Gastrocnemius medialis (tissue), 4 donors: ENCODE data around the gene PRKCZ.
A peak's percentile ranks its signal among the peaks of the same experiment; 100 is the strongest.

ENCODE experiments used
- CTCF ChIP-seq, 5 experiments: fragments of 450-650 bp in 3 of 5; fragments of 200-600 bp in 2 of 5; sonication (generic) in 2 of 5; IDR thresholded peaks in 4 of 5; conservative IDR thresholded peaks in 1 of 5; 1 replicate in 4 of 5; 2 replicates in 1 of 5; pipeline ENCODE4 v1.5.1; 2016 to 2019; ENCODE audit warnings: antibody characterized with exemption in 5 of 5, mild to moderate bottlenecking in 3 of 5, moderate library complexity in 3 of 5
- POLR2A ChIP-seq, 2 donors: fragments of 450-650 bp; IDR thresholded peaks; one replicate each; pipeline ENCODE4 v1.6.1; 2017; ENCODE audit warnings: antibody characterized with exemption in 2 of 2, mild to moderate bottlenecking in 2 of 2, moderate library complexity in 2 of 2

GRCh38 chr1:2213576-2214505, 163.6 kb downstream of the PRKCZ start:
- peak in 1 of 2 donors; percentile 40 for TF ChIP-seq POLR2A (IDR thresholded peaks at IDR 0.05)
- no peak for TF ChIP-seq CTCF (IDR thresholded peaks at IDR 0.05 in 4 of 5, conservative IDR thresholded peaks at IDR 0.05 in 1 of 5)
